Mesenchymal stem cell (in vitro differentiated cells and primary cell): ENCODE measurements around the gene HDGFL2.
A peak's percentile ranks its signal among the peaks of the same experiment; 100 is the strongest.

Source experiments
- DNase-seq: peaks from one replicate; pipeline ENCODE4 v3.0.0-alpha.2; 2013
- H2AFZ ChIP-seq: one replicate; pipeline ENCODE4 v1.6.1; 2013; ENCODE audit warnings: low read depth, mild to moderate bottlenecking, control low read depth, inconsistent platforms, low read length, moderate library complexity
- H2AK5ac ChIP-seq: 2 replicates; pipeline ENCODE4 v1.6.1; 2013; ENCODE audit warnings: low read length, moderate library complexity, mild to moderate bottlenecking, inconsistent platforms; ENCODE audit not compliant: severe bottlenecking
- H2BK120ac ChIP-seq: one replicate; pipeline ENCODE4 v1.6.1; 2013; ENCODE audit warnings: low read depth, mild to moderate bottlenecking, inconsistent platforms, low read length, moderate library complexity
- H2BK12ac ChIP-seq, 2 experiments: one replicate each; pipeline ENCODE4 v1.6.1; 2013; ENCODE audit warnings: inconsistent platforms in 2 of 2, low read length in 2 of 2, mild to moderate bottlenecking in 2 of 2, moderate library complexity in 2 of 2, control low read depth in 1 of 2
- H2BK15ac ChIP-seq: one replicate; pipeline ENCODE4 v1.6.1; 2013; ENCODE audit warnings: mild to moderate bottlenecking, low read depth, inconsistent platforms; ENCODE audit not compliant: poor library complexity, severe bottlenecking
- H2BK5ac ChIP-seq: 2 replicates; pipeline ENCODE4 v1.6.1; 2013; ENCODE audit warnings: low read depth, mild to moderate bottlenecking, low read length, control low read depth, inconsistent platforms; ENCODE audit not compliant: poor library complexity, severe bottlenecking
- H3K14ac ChIP-seq, 2 experiments: one replicate each; pipeline ENCODE4 v1.6.1; 2013; ENCODE audit warnings: inconsistent platforms in 2 of 2, low read length in 2 of 2, control low read depth in 1 of 2, mild to moderate bottlenecking in 1 of 2, moderate library complexity in 1 of 2
- H3K18ac ChIP-seq, 2 experiments: one replicate each; pipeline ENCODE4 v1.6.1; 2013; ENCODE audit warnings: inconsistent platforms in 2 of 2, low read length in 2 of 2, control low read depth in 1 of 2, low read depth in 1 of 2, mild to moderate bottlenecking in 1 of 2
- H3K23ac ChIP-seq, 2 experiments: one replicate each; pipeline ENCODE4 v1.6.1; 2013; ENCODE audit warnings: inconsistent platforms in 2 of 2, low read length in 2 of 2, mild to moderate bottlenecking in 2 of 2, moderate library complexity in 2 of 2, control low read depth in 1 of 2
- H3K27ac ChIP-seq: 2 replicates; pipeline ENCODE4 v1.5.1; 2013; ENCODE audit warnings: mild to moderate bottlenecking, moderate library complexity, low read length, control low read depth, inconsistent platforms; ENCODE audit not compliant: poor library complexity, severe bottlenecking
- H3K27me3 ChIP-seq, 2 experiments: 2 replicates each; pipeline versions ENCODE4 v1.6.1 to v1.7.0; 2013; ENCODE audit warnings: low read length in 2 of 2, mild to moderate bottlenecking in 2 of 2, moderate library complexity in 2 of 2, control low read depth in 1 of 2, inconsistent platforms in 1 of 2; ENCODE audit not compliant: control insufficient read depth in 1 of 2, insufficient read depth in 1 of 2
- H3K36me3 ChIP-seq, 2 experiments: 2 replicates each; pipeline versions ENCODE4 v1.6.1 to v1.7.0; 2013; ENCODE audit warnings: low read length in 2 of 2, control low read depth in 1 of 2, inconsistent platforms in 1 of 2, low read depth in 1 of 2, mild to moderate bottlenecking in 1 of 2; ENCODE audit not compliant: insufficient read depth in 2 of 2, control insufficient read depth in 1 of 2
- H3K4ac ChIP-seq, 2 experiments: one replicate each; pipeline ENCODE4 v1.6.1; 2013; ENCODE audit warnings: inconsistent platforms in 2 of 2, low read length in 2 of 2, mild to moderate bottlenecking in 2 of 2, moderate library complexity in 2 of 2, control low read depth in 1 of 2, low read depth in 1 of 2
- H3K4me1 ChIP-seq: 2 replicates; pipeline ENCODE4 v1.6.1; 2013; ENCODE audit warnings: low read depth, low read length, control low read depth; ENCODE audit not compliant: control insufficient read depth, insufficient read depth
- H3K4me2 ChIP-seq: 2 replicates; pipeline ENCODE4 v1.6.1; 2013; ENCODE audit warnings: low read length, mild to moderate bottlenecking, inconsistent platforms; ENCODE audit not compliant: poor library complexity, severe bottlenecking
- H3K4me3 ChIP-seq, 2 experiments: 2 replicates each; pipeline versions ENCODE4 v1.5.1 to v1.7.0; 2013; ENCODE audit warnings: low read length in 2 of 2, mild to moderate bottlenecking in 2 of 2, control low read depth in 1 of 2, low read depth in 1 of 2; ENCODE audit not compliant: insufficient read depth in 1 of 2
- H3K79me1 ChIP-seq: replicated peaks from 2 replicates; pipeline ENCODE4 v1.6.1; 2013; ENCODE audit warnings: mild to moderate bottlenecking, control low read depth, low read length, inconsistent platforms; ENCODE audit not compliant: poor library complexity, severe bottlenecking
- H3K9ac ChIP-seq: 2 replicates; pipeline ENCODE4 v1.7.0; 2013; ENCODE audit warnings: mild to moderate bottlenecking, low read length, moderate library complexity
- H3K9me3 ChIP-seq: 2 replicates; pipeline ENCODE4 v1.7.0; 2013; ENCODE audit warnings: mild to moderate bottlenecking, low read length; ENCODE audit not compliant: control insufficient read depth
- H4K8ac ChIP-seq: one replicate; pipeline ENCODE4 v1.6.1; 2013; ENCODE audit warnings: inconsistent platforms, mild to moderate bottlenecking, low read length, moderate library complexity
- H4K91ac ChIP-seq: one replicate; pipeline ENCODE4 v1.6.1; 2013; ENCODE audit warnings: mild to moderate bottlenecking, low read length, inconsistent platforms
- WGBS: methylation state at CpG from one replicate; pipeline ENCODE4 v1.1.7; 2013; ENCODE audit warnings: mixed read lengths; 5-methylcytosine and 5-hydroxymethylcytosine counted together

The HDGFL2 gene

DNA sequence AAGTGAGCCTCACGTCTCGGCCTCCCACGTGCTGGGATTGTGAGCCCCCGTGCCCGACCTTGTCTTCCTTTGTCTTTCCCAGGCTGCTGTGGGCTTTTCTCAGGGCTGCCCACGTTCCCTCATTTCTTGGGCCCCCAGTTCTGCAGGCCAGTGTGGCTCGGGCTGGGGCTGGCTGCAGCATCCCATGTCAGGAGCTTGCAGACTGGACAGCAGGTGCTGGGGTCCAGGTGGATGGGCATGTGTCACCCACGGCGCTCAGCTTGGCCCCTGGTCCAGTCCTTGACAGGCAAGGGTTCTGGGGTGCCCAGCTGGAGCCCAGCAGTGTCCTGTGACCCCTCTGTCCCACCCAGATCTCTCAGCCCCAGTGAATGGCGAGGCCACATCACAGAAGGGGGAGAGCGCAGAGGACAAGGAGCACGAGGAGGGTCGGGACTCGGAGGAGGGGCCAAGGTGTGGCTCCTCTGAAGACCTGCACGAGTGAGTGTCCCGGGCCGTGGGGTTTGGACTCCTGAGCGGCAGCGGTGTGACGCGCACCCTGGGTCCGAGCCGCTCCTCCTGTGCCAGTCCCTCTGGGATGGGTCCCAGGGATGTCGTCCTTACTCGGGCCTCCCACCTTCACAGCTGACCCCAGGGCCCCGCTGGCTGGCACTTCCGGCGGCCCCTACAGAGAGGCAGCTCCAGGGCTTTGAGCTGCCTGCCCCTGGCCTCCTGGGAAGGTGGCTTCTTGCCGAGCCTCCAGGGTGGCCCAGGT lies 28.9 kb downstream of the HDGFL2 start:
- Histone ChIP-seq H2BK15ac (no peak overlapping the region), H4K8ac (no peak overlapping the region), H3K27me3 (no peaks in the 10 kb centered on the region), H2BK5ac (no peak overlapping the region), H3K4me2 (no peak overlapping the region), H3K79me1 (peaks cover 18% of the 10 kb centered on the region), H3K9ac (no peak overlapping the region), H3K18ac (no peak overlapping the region), H2BK12ac (no peak overlapping the region), H3K36me3 (peaks cover 61 to 99% of the 10 kb centered on the region in 2 experiments), H3K14ac (no peak overlapping the region), H3K23ac (no peak overlapping the region), H3K4me3 (no peak overlapping the region), H3K27ac (no peak overlapping the region), H3K4me1 (no peaks in the 10 kb centered on the region), H4K91ac (no peak overlapping the region), H2AK5ac (no peak overlapping the region), H3K4ac (no peak overlapping the region), H2BK120ac (no peak overlapping the region), H2AFZ (no peak overlapping the region), H3K9me3 (no peaks in the 10 kb centered on the region)
- WGBS: 97% methylated on average over 29 of the region's 29 CpGs
- no peak for DNase-seq

DNA sequence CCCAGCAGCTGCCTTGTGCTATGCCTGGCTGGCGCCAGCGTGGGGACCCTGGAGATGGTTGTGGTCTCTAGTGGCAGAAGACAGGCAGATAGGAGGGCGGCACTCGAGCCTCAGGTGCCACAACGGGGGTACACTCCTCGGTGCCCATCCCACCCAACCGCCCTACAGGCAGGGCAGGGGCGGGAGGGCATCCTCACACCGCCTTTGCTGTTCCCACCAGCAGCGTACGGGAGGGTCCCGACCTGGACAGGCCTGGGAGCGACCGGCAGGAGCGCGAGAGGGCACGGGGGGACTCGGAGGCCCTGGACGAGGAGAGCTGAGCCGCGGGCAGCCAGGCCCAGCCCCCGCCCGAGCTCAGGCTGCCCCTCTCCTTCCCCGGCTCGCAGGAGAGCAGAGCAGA lies 29.6 kb downstream of the HDGFL2 start:
- Histone ChIP-seq H2BK15ac (no peak overlapping the region), H2BK120ac (no peak overlapping the region), H3K4me3 (no peak overlapping the region), H4K91ac (peak overlapping the region; percentile 40), H2BK5ac (no peak overlapping the region), H3K36me3 (peaks cover 60 to 99% of the 10 kb centered on the region in 2 experiments), H3K18ac (no peak overlapping the region), H3K4me1 (peaks cover 6% of the 10 kb centered on the region), H2BK12ac (no peak overlapping the region), H3K4ac (no peak overlapping the region), H3K79me1 (peaks cover 14% of the 10 kb centered on the region), H3K9ac (no peak overlapping the region), H4K8ac (no peak overlapping the region), H3K27me3 (no peaks in the 10 kb centered on the region), H2AFZ (no peak overlapping the region), H3K27ac (no peak overlapping the region), H3K9me3 (no peaks in the 10 kb centered on the region), H2AK5ac (no peak overlapping the region), H3K4me2 (no peak overlapping the region), H3K14ac (no peak overlapping the region), H3K23ac (no peak overlapping the region)
- no peak for DNase-seq
- 93% methylated on average over 22 of the region's 25 CpGs for WGBS

DNA sequence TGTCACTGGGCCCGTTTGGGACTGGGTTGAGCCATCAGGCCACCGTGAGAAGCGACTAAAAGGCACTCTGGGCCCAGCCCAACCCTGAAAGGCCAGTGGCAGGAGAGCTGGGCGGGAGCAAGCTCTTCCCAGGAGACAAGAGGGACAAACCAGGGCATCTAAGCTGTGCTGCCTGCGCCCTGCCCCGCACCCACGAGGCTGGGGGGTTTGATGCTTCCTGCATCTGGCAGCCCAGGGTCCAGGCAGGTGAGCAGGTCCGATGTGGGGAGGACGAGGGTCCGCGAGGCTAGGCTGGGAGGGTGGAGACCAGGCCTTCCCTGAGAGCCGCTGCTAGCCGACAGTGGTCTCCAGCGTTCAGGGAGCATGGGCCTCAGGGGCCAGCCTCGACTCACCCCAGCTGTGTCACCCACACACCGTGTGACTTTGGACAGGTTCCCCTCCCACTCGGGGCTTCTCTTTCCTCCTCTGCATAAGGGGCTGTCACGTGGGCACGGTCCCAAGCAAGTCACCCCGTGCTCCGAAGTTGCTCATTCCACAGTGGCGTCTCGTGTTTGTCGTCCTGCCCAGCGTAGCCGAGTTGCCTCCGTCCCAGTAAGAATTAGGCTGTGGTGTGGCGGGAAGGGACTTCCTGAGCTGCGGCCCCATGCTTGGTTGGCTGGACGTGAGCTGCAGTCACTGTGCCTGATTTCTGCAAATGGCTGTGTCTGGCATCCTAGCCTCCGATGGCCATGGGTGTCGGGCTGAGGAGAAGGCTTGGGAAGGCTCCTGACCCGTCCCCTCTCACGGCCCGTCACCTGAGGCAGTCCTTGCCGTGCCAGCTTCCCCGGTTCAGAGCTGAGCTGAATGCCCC lies 30.4 kb downstream of the HDGFL2 start:
- Histone ChIP-seq H3K4ac (no peak overlapping the region), H3K27me3 (no peaks in the 10 kb centered on the region), H3K27ac (no peak overlapping the region), H2BK120ac (no peak overlapping the region), H3K79me1 (peaks cover 17% of the 10 kb centered on the region), H3K4me1 (peaks cover 10% of the 10 kb centered on the region), H4K91ac (no peak overlapping the region), H2AK5ac (no peak overlapping the region), H3K9me3 (no peaks in the 10 kb centered on the region), H2BK12ac (no peak overlapping the region), H3K9ac (no peak overlapping the region), H3K14ac (no peak overlapping the region), H4K8ac (no peak overlapping the region), H3K18ac (no peak overlapping the region), H3K4me2 (no peak overlapping the region), H2BK5ac (no peak overlapping the region), H3K4me3 (no peak overlapping the region), H2BK15ac (no peak overlapping the region), H3K36me3 (peaks cover 59 to 99% of the 10 kb centered on the region in 2 experiments), H2AFZ (no peak overlapping the region), H3K23ac (no peak overlapping the region)
- WGBS: 92% methylated on average over 37 of the region's 37 CpGs
- DNase-seq: no peak

DNA sequence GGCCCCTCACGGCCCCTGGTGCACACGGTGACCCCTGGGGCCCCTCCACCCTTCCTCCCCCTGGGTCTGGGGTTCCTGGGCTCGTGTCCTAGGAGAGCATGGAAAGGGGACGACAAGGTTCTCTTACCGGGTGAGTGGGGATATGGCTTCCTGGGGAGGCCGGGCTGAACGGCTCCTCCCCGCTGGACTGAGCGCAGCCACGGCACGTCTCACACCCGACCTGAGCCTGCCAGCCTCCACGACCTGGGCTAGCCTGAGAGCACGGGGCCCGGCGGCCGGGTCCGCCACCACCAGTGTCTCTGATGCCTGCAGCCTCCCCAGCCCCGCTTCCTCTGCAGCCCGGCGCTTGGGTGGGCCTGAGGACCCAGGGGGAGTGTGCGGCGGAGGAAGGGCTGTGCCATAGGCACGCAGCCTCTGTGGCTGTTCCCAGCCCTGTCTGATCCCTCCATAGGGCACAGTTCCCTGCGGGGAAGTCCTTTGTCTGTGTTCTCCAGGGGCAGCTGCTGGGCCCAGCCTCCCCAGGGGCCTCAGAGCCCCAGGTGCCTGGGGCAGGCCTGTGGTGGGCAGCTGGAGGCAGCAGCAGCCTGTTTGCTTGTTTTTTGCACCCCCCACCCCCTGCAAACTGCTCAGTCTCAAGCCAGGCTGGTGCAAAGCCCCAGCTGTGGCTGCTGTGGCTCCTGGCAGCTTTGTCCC lies 31.2 kb downstream of the HDGFL2 start:
- no peak overlapping the region for H3K23ac ChIP-seq
- no peak overlapping the region for H2AFZ ChIP-seq
- H4K8ac ChIP-seq: no peak overlapping the region
- 93% methylated on average over 23 of the region's 25 CpGs for WGBS
- no peak overlapping the region for H2BK15ac ChIP-seq
- H3K4me3 ChIP-seq: no peak overlapping the region
- no peak overlapping the region for H3K18ac ChIP-seq
- H3K27me3 ChIP-seq: no peaks in the 10 kb centered on the region
- no peak overlapping the region for H4K91ac ChIP-seq
- no peak overlapping the region for H3K4me2 ChIP-seq
- no peak overlapping the region for H2AK5ac ChIP-seq
- no peak overlapping the region for H2BK120ac ChIP-seq
- peaks cover 10% of the 10 kb centered on the region for H3K4me1 ChIP-seq
- no peak overlapping the region for H2BK5ac ChIP-seq
- no peak for DNase-seq
- H3K4ac ChIP-seq: no peak overlapping the region
- H2BK12ac ChIP-seq: no peak overlapping the region
- H3K9ac ChIP-seq: no peak overlapping the region
- H3K27ac ChIP-seq: no peak overlapping the region
- peaks cover 52 to 97% of the 10 kb centered on the region in 2 experiments for H3K36me3 ChIP-seq
- H3K79me1 ChIP-seq: peaks cover 11% of the 10 kb centered on the region
- no peaks in the 10 kb centered on the region for H3K9me3 ChIP-seq
- no peak overlapping the region for H3K14ac ChIP-seq
